Urothelium cell line (cell line): ENCODE measurements around the gene AGER.
"Not testable (repeated sequence)": the region's sequence is repeated elsewhere in the genome, so short reads cannot be mapped to it uniquely, and the experiment has no call there.

Experiments used
- DNase-seq: peaks from one replicate; pipeline ENCODE4 v3.0.0; 2011; ENCODE audit warnings: low spot score, mixed read lengths
- FAIRE-seq: peaks from 2 replicates; lab custom pipeline; 2011; peaks lifted over from hg19 to GRCh38; lab: Jason Lieb, UNC

The AGER gene

GRCh38 chr6:32187725-32188380, 3.8 kb upstream of the AGER start:
- DNase-seq, FAIRE-seq: not testable (repeated sequence)

GRCh38 chr6:32187009-32187709, 3.1 kb upstream of the AGER start:
- DNase-seq (no peak), FAIRE-seq (no peak)

DNA sequence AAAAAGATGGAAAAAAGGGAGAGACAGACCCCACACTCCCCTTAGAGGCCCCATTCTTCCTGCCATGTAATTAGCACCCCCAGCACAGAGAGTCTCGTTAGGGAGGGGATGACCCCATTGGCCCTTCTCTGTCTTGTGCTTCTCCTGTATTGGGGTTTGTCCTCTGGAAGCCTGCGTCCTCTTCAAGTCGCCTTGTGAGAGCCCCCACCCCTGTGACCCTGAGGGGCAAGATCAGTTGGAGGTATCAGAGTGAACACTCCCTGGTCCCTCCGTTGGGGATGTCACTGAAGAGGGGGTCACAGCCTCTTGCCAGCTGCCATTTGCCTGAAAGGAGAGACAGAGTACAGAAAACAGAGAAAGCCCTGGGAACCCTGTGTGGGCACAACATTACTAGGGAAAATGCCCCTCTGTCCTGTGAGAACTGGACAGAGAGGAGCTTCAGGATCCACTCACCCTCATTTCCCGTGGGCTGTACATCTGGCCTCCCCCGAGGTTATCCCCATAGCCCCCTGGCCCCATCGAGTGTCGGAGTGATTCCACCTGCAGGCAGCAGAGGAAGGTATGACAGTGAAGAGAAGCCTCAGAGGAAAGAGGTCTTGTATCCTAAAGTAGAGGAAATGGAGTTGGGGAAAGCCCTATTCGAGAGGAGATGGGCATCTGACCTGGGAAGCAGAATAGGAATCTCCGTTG, 2.2 kb upstream of the AGER start:
- not testable (repeated sequence) for DNase-seq, FAIRE-seq

GRCh38 chr6:32185681-32186131, 1.7 kb upstream of the AGER start:
- FAIRE-seq: not testable (repeated sequence)

DNA sequence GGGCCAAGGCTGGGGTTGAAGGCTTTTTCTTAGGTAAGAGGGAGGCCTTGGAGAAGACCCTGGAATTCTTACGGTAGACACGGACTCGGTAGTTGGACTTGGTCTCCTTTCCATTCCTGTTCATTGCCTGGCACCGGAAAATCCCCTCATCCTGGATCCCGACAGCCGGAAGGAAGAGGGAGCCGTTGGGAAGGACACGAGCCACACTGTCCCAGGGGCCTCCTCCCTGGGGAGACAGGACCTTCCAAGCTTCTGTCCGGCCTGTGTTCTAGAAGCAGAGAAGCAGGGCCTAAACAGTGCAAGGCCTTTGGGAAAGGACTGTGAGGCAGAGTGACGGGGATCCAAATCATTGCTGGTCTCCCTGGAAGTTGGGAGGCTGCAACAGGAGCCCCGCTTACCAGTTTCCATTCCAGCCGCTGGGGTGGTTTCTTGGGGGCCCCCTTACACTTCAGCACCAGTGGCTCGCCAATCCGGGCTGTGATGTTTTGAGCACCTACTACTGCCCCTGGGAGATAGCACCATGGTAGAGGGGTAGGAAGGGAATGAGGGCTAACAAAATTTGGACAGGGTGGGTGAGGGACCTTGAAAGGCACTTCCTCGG, 470 bp downstream of the AGER start:
- FAIRE-seq (no peak), DNase-seq (no peak)

More at GRCh38 chr6:32185681-32186131, 1.7 kb upstream of the AGER start:
- peak; percentile 55 for DNase-seq

DNA sequence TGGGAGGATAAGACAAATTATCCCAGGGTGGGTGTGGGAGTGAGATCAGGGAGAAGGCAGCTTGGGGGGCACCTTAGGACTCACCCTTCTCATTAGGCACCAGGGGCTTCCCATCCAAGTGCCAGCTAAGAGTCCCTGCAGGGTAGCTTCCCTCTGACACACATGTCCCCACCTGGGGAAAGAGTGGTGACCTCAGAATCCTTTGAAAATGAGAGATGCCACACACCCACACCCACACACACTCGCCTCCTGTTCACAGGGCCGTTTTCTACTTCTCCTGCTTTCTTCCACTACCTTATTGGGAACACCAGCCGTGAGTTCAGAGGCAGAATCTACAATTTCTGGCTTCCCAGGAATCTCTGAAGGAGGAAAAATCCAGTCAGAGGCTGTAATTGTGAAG, 1.0 kb downstream of the AGER start:
- DNase-seq (no peak), FAIRE-seq (no peak)

- FAIRE-seq: no peak
Measured at GRCh38 chr6:32182555-32182981, 1.5 kb downstream of the AGER start.

DNA sequence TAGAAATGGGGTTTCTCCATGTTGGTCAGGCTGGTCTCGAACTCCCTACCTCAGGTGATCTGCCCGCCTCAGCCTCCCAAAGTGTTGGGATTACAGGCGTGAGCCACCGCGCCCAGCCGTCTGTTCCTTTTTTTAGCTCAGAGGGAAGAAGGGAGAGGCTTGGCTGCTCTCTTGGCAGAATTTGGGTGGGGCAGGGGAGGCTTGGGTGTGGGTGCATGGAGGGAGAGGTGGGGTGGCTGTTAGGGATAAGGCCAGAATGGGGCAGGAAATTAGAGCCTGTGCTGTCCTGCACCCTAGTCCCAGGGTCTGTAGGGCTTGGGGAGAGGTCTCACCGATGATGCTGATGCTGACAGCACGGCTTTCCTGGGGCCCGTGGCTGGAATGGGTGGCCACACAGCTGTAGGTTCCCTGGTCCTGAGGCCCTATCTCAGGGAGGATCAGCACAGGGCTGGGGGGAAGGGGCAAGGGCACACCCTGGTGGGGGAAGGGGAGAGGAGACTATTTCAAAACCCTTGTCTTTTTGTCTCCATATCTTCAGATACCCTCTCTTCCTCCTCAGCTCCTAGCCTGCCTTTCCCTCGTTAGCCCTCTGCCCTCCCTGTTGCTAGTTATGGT, 2.0 kb downstream of the AGER start:
- FAIRE-seq: no peak

More at GRCh38 chr6:32182555-32182981, 1.5 kb downstream of the AGER start:
- DNase-seq: no peak

GRCh38 chr6:32181148-32181702, 2.8 kb downstream of the AGER start:
- FAIRE-seq (no peak), DNase-seq (no peak)

More for the DNA sequence above, 2.0 kb downstream of the AGER start:
- no peak for DNase-seq

GRCh38 chr6:32179766-32180405, 4.2 kb downstream of the AGER start:
- FAIRE-seq (no peak), DNase-seq (no peak)

- FAIRE-seq (no peak), DNase-seq (no peak)
Measured at GRCh38 chr6:32178547-32179440, 5.3 kb downstream of the AGER start.

GRCh38 chr6:32177788-32178546, 6.1 kb downstream of the AGER start, which contains the start of gene RNF5:
Gene RNF5, plus strand, starts transcription at chr6:32178405. Its CDS starts 107 bp downstream, at chr6:32178512.
- FAIRE-seq (peak; percentile 74), DNase-seq (peak; percentile 95)

DNA sequence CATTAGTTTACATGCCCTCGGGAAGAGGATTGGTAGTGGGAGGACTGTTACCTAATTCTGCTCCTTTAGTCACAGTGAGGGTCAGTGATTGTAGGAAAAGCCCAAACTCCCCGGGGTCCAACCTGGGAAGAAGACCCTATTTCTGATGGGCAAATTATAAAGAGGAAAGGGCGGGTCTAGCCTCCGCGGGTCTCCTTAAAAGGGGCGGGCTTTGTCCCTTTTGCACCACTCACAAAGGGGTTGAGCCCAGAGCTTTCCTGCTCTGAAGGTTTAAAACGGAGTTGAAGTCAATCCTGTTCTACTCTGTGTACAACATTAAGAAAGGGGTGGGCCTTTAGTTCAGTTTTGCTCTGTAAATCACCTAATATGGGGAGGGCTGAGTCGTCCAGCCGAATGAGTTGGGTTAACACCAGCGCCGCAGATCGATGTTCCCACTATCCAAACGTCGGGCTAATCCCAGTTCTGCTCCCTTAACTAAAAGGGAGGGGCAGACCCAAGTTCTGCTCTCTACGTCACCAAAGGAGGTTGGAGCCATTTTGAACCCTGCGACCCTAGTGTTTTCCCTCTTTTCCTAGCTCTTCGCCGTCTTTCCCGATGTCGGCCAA, 6.8 kb downstream of the AGER start:
- FAIRE-seq (no peak), DNase-seq (no peak)

GRCh38 chr6:32176476-32177182, 7.4 kb downstream of the AGER start:
- DNase-seq (no peak), FAIRE-seq (no peak)

GRCh38 chr6:32175711-32176475, 8.2 kb downstream of the AGER start, which contains the start of gene AGPAT1:
Gene AGPAT1, minus strand, starts transcription at chr6:32176084. Its CDS starts 4,588 bp downstream, at chr6:32171496.
- DNase-seq: peak; percentile 97
- FAIRE-seq: no peak

DNA sequence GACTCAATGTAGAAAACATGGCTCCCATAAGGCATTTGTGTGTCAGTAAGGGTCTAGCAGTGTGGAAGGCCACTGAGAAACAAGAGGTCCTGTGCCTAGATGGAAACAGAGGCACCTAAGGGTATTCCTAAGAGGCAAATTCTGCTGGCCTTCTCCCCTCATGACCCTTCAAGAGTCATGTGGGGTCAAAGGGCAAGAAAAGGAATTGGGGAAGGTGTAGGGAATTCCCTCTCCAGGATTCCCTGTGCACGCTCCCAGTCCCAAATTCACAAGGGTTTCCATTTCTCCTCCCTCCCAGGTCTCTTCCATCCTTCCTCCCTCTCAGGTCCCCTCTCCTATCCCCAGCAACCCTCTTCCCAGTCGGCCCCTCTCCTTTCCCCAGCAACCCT, 8.7 kb downstream of the AGER start:
- FAIRE-seq: no peak

More for the DNA sequence above, 8.7 kb downstream of the AGER start:
- no peak for DNase-seq
